A549 (cell line): ENCODE results near the gene RAP2A. TPM values are rescaled to one million over a fixed set of nuclear protein-coding genes. Genes with fewer than 3 reads are reported as not detected.

ENCODE experiments used
- ATAC-seq, 2 experiments: fragments of 200-7000 bp in 1 of 2; fragments of >200 bp in 1 of 2; cut with Nextera tagmentation in 1 of 2; cut with Tn5 transposase in 1 of 2; 3 replicates each; pipeline versions ENCODE4 v1.8.0 to v1.9.1; 2018 to 2020; ENCODE audit warnings: mild to moderate bottlenecking in 1 of 2, moderate library complexity in 1 of 2
- CTCF ChIA-PET: fragments of 300-600 bp; sonication (Branson Sonifier 250); formaldehyde crosslinking; extraction: SDS; loops from one replicate; lab custom pipeline; 2021; ENCODE audit warnings: antibody characterized with exemption, inconsistent platforms; lab: Yijun Ruan, JAX
- POLR2A ChIA-PET: fragments of 350-600 bp; formaldehyde crosslinking; extraction: SDS; loops from one replicate; lab custom pipeline; 2021; ENCODE audit warnings: antibody characterized with exemption, inconsistent platforms; lab: Yijun Ruan, JAX
- DNase-seq, 2 experiments: peaks; one replicate each; pipeline versions ENCODE4 v3.0.0 to v3.0.0-alpha.2; 2011 to 2016; ENCODE audit warnings: low read depth in 1 of 2, low spot score in 1 of 2
- FAIRE-seq: peaks from 2 replicates; lab custom pipeline; 2011; peaks lifted over from hg19 to GRCh38; lab: Jason Lieb, UNC
- H3K27ac ChIP-seq, 2 experiments: fragments of >200 bp; sonication (Bioruptor Twin); formaldehyde crosslinking; 3 replicates each; pipeline ENCODE4 v1.5.1; 2016 to 2017
- H3K4me1 ChIP-seq: fragments of >200 bp; sonication (Bioruptor Twin); formaldehyde crosslinking; 3 replicates; pipeline ENCODE4 v1.6.1; 2016
- H3K4me2 ChIP-seq: fragments of >200 bp; sonication (Bioruptor Twin); formaldehyde crosslinking; 3 replicates; pipeline ENCODE4 v1.6.1; 2016
- H3K4me3 ChIP-seq: fragments of >200 bp; sonication (Bioruptor Twin); formaldehyde crosslinking; 3 replicates; pipeline ENCODE4 v1.5.1; 2016
- H3K9me3 ChIP-seq: fragments of >200 bp; sonication (Bioruptor Twin); formaldehyde crosslinking; 3 replicates; pipeline ENCODE4 v1.6.1; 2016
- CHD2 ChIP-seq: fragments of 150-350 bp; IDR thresholded peaks from 2 replicates; pipeline ENCODE4 v1.6.1; 2014; ENCODE audit warnings: low read length; ENCODE audit not compliant: partially characterized antibody
- HDAC2 ChIP-seq: fragments of 200-600 bp; sonication (generic); IDR thresholded peaks from 2 replicates; pipeline ENCODE4 v1.6.1; 2016
- MAFK ChIP-seq: fragments of 450-650 bp; IDR thresholded peaks from 2 replicates; pipeline ENCODE4 v1.6.1; 2014; ENCODE audit not compliant: partially characterized antibody
- MYC ChIP-seq: IDR thresholded peaks from 2 replicates; pipeline ENCODE4 v1.6.1; 2012; ENCODE audit warnings: mild to moderate bottlenecking, inconsistent platforms, low read length, improper control_type of control experiment, borderline replicate concordance
- NR3C1 ChIP-seq: fragments of >200 bp; sonication (Bioruptor Twin); formaldehyde crosslinking; IDR thresholded peaks from 3 replicates; pipeline ENCODE4 v1.6.1; 2017
- POLR2A ChIP-seq: IDR thresholded peaks from 2 replicates; pipeline ENCODE4 v1.6.1; 2012; ENCODE audit warnings: mild to moderate bottlenecking, low read length
- POLR2AphosphoS2 ChIP-seq: conservative IDR thresholded peaks from 2 replicates; pipeline ENCODE4 v1.6.1; 2012; ENCODE audit warnings: low read length, improper control_type of control experiment, inconsistent platforms
- RARB ChIP-seq: fragments of 250-450 bp; sonication (Bioruptor Pico); IDR thresholded peaks from 2 replicates; pipeline ENCODE4 v1.8.0; 2021; ENCODE audit warnings: mild to moderate bottlenecking, moderate library complexity
- ZC3H11A ChIP-seq: fragments of 450-650 bp; IDR thresholded peaks from 2 replicates; pipeline ENCODE4 v1.6.1; 2014; ENCODE audit warnings: antibody characterized with exemption, mild to moderate bottlenecking
- ZSCAN20 ChIP-seq: fragments of 250-450 bp; sonication (Bioruptor Pico); IDR thresholded peaks from 2 replicates; pipeline ENCODE4 v1.8.0; 2022; ENCODE audit warnings: mild to moderate bottlenecking, moderate library complexity
- WGBS: methylation state at CpG from one replicate; pipeline ENCODE4 v1.1.6; 2017; ENCODE audit errors: missing lambda C conversion rate; 5-methylcytosine and 5-hydroxymethylcytosine counted together
- polyA plus RNA-seq, 4 experiments: library from polyadenylated mRNA; depleted of rRNA in 3 of 4; stranded (reverse); fragments of >200 nt; fragmentation: RNase III in 1 of 4; extraction: RNeasy Plus Mini Kit Qiagen cat#74134 plus additional on column Dnase treatment in 1 of 4; gene quantifications; 2 replicates in 3 of 4; 3 replicates in 1 of 4; pipeline ENCODE4 v1.2.3, GENCODE V29; 2011 to 2017
- TF ChIP-seq, protein P1 (sequence below): fragments of 250-450 bp; sonication (Bioruptor Pico); IDR thresholded peaks from 2 replicates; pipeline ENCODE4 v1.5.0; 2020; ENCODE audit warnings: low read depth, mild to moderate bottlenecking, moderate library complexity
- TF ChIP-seq, protein P2 (sequence below): IDR thresholded peaks from 2 replicates; pipeline ENCODE4 v1.6.1; 2012; ENCODE audit warnings: low read depth, borderline replicate concordance
- TF ChIP-seq, protein P3 (sequence below): fragments of >200 bp; sonication (Bioruptor Twin); formaldehyde crosslinking; IDR thresholded peaks from 2 replicates; pipeline ENCODE4 v1.6.1; 2016
- TF ChIP-seq, protein P4 (sequence below): IDR thresholded peaks from 2 replicates; pipeline ENCODE4 v1.6.1; 2012
- TF ChIP-seq, protein P5 (sequence below): fragments of 200-600 bp; sonication (generic); IDR thresholded peaks from 2 replicates; pipeline ENCODE4 v1.6.1; 2016; ENCODE audit warnings: antibody characterized with exemption, mild to moderate bottlenecking, moderate library complexity
- TF ChIP-seq, protein P6 (sequence below): IDR thresholded peaks from 2 replicates; pipeline ENCODE4 v1.6.1; 2012
- TF ChIP-seq, protein P7 (sequence below): fragments of 150-350 bp; IDR thresholded peaks from 2 replicates; pipeline ENCODE4 v1.6.1; 2014; ENCODE audit warnings: low read depth, mild to moderate bottlenecking, low read length

RAP2A gene
- polyA plus RNA-seq, 2 of the 4 experiments (the other 2 are of a cell fraction) = 8.7 to 10.9 TPM

DNA sequence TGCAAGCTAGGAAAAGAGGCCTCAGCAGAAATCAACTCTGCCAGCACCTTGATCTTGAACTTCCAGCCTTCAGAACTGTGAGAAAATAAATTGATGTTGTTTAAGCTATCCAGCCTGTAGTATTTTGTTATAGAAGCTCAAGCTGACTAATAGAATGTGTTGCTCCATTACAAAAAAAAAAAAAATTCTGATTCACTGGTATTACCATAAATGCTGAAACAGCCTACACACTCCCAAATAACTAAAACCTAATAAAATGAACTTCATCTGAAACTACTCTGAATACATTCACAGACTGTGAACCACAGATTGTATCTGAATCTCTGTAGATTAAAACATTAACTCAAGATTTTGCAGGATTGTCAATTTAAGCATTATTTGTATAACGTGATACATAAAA lies 49.5 kb downstream of the RAP2A start (continued):
- no peak for TF ChIP-seq HDAC2
- TF ChIP-seq, protein P1, sequence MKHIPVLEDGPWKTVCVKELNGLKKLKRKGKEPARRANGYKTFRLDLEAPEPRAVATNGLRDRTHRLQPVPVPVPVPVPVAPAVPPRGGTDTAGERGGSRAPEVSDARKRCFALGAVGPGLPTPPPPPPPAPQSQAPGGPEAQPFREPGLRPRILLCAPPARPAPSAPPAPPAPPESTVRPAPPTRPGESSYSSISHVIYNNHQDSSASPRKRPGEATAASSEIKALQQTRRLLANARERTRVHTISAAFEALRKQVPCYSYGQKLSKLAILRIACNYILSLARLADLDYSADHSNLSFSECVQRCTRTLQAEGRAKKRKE (CRISPR knock-in tag) = no peak
- TF ChIP-seq, protein P2, sequence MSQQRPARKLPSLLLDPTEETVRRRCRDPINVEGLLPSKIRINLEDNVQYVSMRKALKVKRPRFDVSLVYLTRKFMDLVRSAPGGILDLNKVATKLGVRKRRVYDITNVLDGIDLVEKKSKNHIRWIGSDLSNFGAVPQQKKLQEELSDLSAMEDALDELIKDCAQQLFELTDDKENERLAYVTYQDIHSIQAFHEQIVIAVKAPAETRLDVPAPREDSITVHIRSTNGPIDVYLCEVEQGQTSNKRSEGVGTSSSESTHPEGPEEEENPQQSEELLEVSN = no peak
- TF ChIP-seq, protein P3, sequence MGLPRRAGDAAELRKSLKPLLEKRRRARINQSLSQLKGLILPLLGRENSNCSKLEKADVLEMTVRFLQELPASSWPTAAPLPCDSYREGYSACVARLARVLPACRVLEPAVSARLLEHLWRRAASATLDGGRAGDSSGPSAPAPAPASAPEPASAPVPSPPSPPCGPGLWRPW = no peak
- no peak for TF ChIP-seq RARB (CRISPR knock-in tag)
- no peak for TF ChIP-seq NR3C1
- TF ChIP-seq, protein P4, sequence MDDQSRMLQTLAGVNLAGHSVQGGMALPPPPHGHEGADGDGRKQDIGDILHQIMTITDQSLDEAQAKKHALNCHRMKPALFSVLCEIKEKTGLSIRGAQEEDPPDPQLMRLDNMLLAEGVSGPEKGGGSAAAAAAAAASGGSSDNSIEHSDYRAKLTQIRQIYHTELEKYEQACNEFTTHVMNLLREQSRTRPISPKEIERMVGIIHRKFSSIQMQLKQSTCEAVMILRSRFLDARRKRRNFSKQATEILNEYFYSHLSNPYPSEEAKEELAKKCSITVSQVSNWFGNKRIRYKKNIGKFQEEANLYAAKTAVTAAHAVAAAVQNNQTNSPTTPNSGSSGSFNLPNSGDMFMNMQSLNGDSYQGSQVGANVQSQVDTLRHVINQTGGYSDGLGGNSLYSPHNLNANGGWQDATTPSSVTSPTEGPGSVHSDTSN = no peak
- TF ChIP-seq, all 56 proteins: peak for 0

DNA sequence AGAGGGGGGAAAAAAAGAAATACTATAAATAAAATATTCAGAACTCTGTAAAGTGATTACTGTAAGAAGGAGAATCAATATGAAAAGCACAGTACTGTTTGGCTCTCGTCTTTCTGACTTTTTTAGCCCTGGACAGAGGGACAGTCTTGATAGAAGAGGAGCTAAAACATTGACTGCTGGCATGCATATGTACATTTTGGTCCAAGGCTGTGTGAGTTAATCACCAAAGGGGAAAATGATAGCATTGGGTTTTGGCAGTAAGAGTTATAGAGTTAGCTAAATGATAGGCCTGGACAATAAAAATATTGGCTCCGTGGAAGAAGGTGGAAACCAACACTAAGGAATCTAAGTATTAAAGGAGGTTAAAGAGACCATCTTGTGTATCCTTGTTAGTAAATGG lies 50.3 kb downstream of the RAP2A start:
- TF ChIP-seq ZSCAN20 = no peak
- no peak for TF ChIP-seq ZC3H11A
- TF ChIP-seq, protein P5, sequence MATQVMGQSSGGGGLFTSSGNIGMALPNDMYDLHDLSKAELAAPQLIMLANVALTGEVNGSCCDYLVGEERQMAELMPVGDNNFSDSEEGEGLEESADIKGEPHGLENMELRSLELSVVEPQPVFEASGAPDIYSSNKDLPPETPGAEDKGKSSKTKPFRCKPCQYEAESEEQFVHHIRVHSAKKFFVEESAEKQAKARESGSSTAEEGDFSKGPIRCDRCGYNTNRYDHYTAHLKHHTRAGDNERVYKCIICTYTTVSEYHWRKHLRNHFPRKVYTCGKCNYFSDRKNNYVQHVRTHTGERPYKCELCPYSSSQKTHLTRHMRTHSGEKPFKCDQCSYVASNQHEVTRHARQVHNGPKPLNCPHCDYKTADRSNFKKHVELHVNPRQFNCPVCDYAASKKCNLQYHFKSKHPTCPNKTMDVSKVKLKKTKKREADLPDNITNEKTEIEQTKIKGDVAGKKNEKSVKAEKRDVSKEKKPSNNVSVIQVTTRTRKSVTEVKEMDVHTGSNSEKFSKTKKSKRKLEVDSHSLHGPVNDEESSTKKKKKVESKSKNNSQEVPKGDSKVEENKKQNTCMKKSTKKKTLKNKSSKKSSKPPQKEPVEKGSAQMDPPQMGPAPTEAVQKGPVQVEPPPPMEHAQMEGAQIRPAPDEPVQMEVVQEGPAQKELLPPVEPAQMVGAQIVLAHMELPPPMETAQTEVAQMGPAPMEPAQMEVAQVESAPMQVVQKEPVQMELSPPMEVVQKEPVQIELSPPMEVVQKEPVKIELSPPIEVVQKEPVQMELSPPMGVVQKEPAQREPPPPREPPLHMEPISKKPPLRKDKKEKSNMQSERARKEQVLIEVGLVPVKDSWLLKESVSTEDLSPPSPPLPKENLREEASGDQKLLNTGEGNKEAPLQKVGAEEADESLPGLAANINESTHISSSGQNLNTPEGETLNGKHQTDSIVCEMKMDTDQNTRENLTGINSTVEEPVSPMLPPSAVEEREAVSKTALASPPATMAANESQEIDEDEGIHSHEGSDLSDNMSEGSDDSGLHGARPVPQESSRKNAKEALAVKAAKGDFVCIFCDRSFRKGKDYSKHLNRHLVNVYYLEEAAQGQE = no peak
- CTCF ChIA-PET = no interaction called here

DNA sequence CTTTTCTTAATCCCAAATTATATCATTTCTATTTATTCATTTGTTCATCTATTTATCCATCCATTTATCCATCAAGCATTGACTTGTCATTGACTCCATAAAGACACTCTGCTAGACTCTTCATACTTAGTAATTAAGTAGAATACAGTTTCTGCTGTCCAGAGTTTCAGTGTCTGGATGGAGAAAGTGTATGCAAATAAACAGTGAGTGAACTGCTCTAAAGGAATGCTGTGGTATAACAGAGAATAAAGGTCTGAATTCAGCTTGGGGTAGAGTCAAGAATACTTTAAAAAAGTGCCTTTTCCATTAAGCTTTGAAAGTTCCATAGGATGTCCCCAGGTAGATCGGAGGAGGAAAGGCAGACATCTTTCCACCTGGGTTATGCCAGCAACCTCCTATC lies 51.4 kb downstream of the RAP2A start:
- H3K27ac ChIP-seq = no peak overlapping the region
- ATAC-seq (no peak), FAIRE-seq (no peak), DNase-seq (no peak)
- no peaks in the 10 kb centered on the region for H3K4me1 ChIP-seq
- H3K4me2 ChIP-seq = no peak overlapping the region
- POLR2A ChIA-PET = no interaction called here
- TF ChIP-seq POLR2AphosphoS2 (no peak), MAFK (no peak), ZC3H11A (no peak), MYC (no peak), POLR2A (no peak), CHD2 (no peak), RARB (CRISPR knock-in tag) (no peak), HDAC2 (no peak)
- TF ChIP-seq, protein P1 (CRISPR knock-in tag) = no peak
- TF ChIP-seq, protein P6, sequence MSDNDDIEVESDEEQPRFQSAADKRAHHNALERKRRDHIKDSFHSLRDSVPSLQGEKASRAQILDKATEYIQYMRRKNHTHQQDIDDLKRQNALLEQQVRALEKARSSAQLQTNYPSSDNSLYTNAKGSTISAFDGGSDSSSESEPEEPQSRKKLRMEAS = no peak
- TF ChIP-seq, protein P4 = no peak
- TF ChIP-seq, protein P7, sequence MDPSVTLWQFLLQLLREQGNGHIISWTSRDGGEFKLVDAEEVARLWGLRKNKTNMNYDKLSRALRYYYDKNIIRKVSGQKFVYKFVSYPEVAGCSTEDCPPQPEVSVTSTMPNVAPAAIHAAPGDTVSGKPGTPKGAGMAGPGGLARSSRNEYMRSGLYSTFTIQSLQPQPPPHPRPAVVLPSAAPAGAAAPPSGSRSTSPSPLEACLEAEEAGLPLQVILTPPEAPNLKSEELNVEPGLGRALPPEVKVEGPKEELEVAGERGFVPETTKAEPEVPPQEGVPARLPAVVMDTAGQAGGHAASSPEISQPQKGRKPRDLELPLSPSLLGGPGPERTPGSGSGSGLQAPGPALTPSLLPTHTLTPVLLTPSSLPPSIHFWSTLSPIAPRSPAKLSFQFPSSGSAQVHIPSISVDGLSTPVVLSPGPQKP = no peak
- CTCF ChIA-PET = no interaction called here
- H3K4me3 ChIP-seq = no peak overlapping the region
- no peaks in the 10 kb centered on the region for H3K9me3 ChIP-seq
- WGBS = 70% methylated on average over 1 of the region's 1 CpG

More for the DNA sequence above, 50.3 kb downstream of the RAP2A start:
- Histone ChIP-seq H3K4me1 (no peaks in the 10 kb centered on the region), H3K27ac (no peak overlapping the region), H3K9me3 (no peaks in the 10 kb centered on the region), H3K4me2 (no peak overlapping the region), H3K4me3 (no peak overlapping the region)
- ATAC-seq (no peak), FAIRE-seq (no peak), DNase-seq (no peak)
- WGBS = 62% methylated on average over 2 of the region's 2 CpGs
- POLR2A ChIA-PET = no interaction called here
